Nucleus accumbens (tissue), 56 donors: ENCODE measurements around the gene MCOLN2.
"Not testable (repeated sequence)": the region's sequence is repeated elsewhere in the genome, so short reads cannot be mapped to it uniquely, and the experiment has no call there.

Source experiments
- DNase-seq, 56 donors: peaks; one replicate each; lab custom pipeline; 2025; lab: John Stamatoyannopoulos, UW

MCOLN2 gene

DNA sequence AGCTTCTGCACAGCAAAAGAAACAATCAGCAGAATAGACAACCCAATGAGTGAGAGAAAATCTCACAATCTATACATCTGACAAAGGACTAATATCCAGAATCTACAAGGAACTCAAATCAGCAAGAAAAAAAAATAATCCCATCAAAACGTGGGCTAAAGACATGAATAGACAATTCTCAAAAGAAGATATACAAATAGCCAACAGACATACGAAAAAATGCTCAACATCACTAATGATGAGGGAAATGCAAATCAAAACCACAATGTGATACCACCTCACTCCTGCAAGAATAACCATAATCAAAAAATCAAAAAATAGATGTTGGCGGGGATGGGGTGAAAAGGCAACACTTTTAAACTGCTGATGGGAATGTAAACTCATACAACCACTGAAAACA, 10.4 kb downstream of the MCOLN2 start:
- DNase-seq, result not testable (repeated sequence)

GRCh38 chr1:84985365-84985764, 11.5 kb downstream of the MCOLN2 start:
- no peak for DNase-seq

- DNase-seq, result no peak
Measured at GRCh38 chr1:84982395-84982794, 14.5 kb downstream of the MCOLN2 start.

DNA sequence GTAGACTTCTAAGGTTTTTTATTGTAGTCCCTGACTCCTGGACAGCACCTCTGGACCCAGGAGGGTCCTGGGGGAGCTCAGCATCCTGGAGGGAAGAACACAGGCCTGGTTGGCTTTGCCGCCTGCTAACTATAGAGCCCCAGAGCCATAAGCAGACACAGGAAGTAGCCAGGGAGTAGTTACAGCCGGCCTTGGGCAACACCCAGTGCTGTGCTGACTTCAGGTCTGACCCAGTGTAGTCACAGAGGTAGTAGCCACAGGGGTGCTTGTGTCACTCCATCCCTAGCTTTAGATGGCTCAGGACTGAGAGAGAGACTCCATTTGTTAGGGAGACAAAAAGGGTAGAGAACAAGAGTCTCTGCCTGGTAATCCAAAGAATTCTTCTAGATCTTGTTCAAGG, 21.9 kb downstream of the MCOLN2 start:
- no peak for DNase-seq

DNA sequence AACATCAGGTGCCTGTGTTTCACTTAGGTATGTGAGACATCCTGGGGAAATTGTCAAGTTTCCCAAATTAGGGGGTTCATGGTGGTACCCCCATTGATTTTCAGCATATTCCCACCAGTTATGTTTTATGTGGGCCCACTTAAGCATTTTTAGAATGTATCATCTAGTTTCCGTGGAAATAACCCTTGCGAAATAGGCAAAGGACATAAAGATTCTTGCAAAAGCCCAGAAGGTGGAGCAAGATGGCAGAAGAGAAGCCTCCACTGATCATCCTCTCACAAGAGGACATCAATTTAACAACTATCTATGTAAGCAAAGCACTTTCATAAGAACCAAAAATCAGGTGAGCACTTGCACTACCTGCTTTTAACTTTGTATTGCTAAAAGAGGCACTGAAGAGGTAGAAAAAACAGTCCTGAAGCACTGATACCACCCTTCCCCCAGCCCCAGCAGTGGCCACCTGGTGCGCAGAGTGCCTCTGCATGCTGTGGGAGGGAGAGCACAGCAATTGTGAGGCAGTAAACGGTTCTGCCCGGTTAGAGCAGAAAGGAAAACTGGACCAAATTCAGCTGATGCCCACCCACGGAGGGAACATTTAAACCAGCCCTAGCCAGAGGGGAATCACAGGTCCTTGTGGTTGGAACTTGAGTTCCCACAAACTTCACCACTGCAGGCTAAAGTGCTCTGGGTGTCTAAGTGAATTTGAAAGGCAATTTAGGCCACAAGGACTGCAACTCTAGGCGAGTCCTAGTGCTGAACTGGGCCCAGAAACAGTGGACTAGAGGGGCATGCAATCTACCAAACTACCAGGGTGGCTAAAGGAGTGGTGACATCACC, 23.2 kb downstream of the MCOLN2 start:
- no peak for DNase-seq

DNA sequence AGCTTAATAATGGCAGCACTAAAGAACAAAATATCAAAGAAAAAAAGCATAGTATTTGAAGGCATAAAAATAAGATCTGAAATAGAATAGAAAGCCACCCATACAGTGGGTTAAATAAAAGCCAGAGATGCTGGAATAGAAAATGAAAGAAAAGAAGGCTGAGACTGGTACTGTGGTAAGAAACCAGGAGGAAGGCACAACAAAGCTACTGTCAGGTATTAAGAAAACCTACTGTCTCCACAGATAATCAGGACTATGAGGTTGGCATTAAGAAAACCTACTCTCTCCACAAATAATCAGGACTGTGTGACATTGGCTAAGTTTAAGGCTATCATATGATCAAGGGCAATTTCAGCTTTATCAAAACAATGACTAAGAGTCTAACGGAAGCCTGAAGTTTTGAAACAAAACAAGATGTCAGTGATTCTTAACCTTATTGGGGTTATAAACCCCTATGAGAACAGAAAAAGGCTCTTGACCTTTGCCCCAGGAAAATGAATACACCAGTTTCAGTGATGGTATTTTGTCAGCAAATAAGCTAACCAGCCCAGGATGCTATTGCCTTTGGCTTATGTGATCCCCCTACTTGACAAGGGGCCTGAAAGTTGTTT, 24.4 kb downstream of the MCOLN2 start:
- no peak for DNase-seq

DNA sequence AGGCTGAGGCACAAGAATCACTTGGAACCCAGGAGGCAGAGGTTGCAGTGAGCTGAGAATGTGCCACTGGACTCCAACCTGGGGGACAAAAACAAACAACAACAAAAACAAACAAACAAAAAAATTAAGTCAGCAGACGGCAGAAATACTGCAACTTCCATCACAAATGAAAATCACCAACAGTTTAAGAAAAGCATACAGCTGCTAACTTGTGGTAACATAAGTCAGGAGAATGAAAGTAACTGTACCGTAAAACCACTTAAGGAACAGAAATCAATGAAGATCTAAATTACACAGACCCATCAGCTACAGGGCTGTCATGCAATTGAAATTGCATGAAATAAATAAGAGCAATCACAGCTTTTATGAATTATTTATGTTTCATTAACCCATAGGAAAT, 25.0 kb downstream of the MCOLN2 start:
- no peak for DNase-seq

DNA sequence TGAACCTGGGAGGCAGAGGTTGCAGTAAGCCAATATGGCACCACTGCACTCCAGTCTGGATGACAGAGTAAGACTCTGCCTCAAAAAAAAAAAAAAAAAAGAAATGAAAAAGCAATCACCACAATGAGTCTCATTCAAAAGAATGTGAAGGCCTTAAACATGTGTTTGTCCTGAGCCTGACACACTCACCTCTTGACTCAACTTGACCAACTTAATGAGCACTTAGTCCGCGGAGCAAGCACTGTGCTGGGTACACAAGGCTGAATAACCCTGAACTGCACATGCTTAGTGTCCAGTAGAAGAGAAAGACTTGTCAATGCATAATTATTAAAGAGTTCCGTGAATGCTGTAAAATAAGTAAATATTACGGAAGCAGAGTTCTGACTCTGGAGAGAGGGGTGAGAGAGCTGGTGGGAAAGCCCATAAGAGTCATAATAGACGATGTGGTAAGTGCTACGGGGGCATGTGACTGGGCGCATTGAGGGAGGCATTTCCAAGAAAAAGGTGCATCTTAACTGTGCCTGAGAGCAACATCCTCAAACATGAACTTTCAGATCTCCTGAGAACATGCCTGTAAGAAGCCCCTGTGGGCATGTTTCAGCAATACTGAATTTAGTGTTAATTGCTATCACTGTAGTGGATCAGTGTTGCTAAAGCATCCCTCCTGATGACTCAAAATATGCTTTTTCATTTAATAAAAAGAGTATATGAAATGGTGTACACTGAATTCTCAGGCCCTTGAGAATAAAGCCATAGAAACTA, 27.2 kb downstream of the MCOLN2 start:
- no peak for DNase-seq

GRCh38 chr1:84968865-84969264, 28.0 kb downstream of the MCOLN2 start:
- DNase-seq, result no peak

GRCh38 chr1:84968101-84968500, 28.8 kb downstream of the MCOLN2 start:
- DNase-seq, result no peak

- DNase-seq, result no peak
Measured at GRCh38 chr1:84967666-84968065, 29.2 kb downstream of the MCOLN2 start.

GRCh38 chr1:84963021-84963420, 33.9 kb downstream of the MCOLN2 start:
- no peak for DNase-seq

GRCh38 chr1:84961316-84961715, 35.6 kb downstream of the MCOLN2 start:
- DNase-seq, result no peak

GRCh38 chr1:84960371-84960770, 36.5 kb downstream of the MCOLN2 start:
- DNase-seq, result no peak

GRCh38 chr1:84959294-84959693, 37.6 kb downstream of the MCOLN2 start:
- DNase-seq, result no peak

- no peak for DNase-seq
Measured at GRCh38 chr1:84957966-84958365, 38.9 kb downstream of the MCOLN2 start.

GRCh38 chr1:84956655-84957054, 40.3 kb downstream of the MCOLN2 start:
- DNase-seq, result no peak

GRCh38 chr1:84956097-84956496, 40.8 kb downstream of the MCOLN2 start:
- DNase-seq, result no peak

GRCh38 chr1:84949664-84950063, 47.2 kb downstream of the MCOLN2 start:
- DNase-seq, result no peak

- DNase-seq, result no peak
Measured at GRCh38 chr1:84947536-84948410, 49.1 kb downstream of the MCOLN2 start.

DNA sequence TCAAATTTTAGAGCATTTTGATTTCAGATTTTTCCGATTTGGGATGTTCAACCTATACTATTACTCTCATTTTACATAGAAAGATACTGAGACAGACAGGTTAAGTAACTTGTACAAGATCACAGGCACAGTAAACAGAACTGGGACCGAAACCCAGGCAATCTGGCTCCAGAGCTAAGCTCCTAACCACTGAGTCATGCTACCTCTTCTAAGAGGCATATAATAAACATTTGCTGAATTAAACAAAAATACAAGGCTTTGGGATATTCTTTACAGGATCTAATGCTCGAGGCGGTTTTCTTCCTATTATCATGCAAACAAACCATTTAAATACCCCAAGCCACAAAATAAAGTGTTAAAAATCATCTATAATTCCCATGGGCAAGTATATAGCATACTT, 50.3 kb downstream of the MCOLN2 start:
- no peak for DNase-seq
